GM18868 (cell line): ENCODE results near the gene POTEI.
"Not testable (repeated sequence)": the region's sequence is repeated elsewhere in the genome, so short reads cannot be mapped to it uniquely, and the experiment has no call there.

Experiments used
- ATAC-seq: cut with Tn5 transposase; IDR thresholded peaks from one replicate; pipeline ENCODE4 v1.9.1; 2021; ENCODE audit warnings: mild to moderate bottlenecking, moderate library complexity; ENCODE audit not compliant: unreplicated experiment

Gene POTEI

DNA sequence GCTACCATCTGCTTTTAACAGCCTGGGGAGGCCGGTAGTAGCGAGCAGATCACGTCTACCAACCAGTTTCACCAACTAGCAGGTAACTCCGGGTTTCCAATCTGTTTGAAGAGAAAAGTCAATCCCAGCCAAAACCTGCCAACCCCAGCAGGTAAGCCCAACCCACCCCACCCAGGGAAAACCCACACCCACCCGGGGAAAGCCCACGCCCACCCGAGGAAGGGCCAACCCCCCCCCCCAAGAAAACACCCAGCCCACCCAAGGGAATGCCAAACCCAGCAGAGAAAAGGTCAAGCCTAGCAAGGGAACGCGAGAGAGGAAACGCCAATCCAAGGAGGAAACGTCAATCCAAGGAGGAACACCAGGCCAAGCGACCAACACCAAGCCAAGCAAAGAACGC, at the start of gene POTEI:
Gene POTEI (minus strand): TSS at position 101 of the 400 bp plus-strand sequence. CDS start 93 bp downstream, at position 8.
- not testable (repeated sequence) for ATAC-seq

DNA sequence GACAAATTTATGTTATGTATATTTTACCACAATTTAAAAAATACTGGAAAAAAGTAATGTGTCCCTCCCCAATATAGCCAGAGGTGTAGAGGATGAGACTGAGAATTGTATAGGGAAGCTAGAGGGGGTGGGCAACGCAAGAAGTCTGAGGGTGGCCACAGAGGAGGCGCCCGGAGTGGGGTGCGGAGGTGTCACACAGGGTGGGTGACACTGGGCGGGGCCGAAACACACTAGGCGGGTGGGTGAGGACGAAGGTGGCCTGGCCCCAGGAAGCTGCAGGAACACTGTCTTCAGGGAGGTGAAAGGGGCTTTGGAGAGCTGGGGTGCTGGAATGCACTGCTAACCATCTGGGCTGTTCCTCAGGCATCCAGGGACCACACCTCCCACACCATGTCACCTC, 47.3 kb upstream of the POTEI start:
- ATAC-seq = not testable (repeated sequence)

GRCh38 chr2:130554178-130554577, 45.0 kb upstream of the POTEI start:
- not testable (repeated sequence) for ATAC-seq

DNA sequence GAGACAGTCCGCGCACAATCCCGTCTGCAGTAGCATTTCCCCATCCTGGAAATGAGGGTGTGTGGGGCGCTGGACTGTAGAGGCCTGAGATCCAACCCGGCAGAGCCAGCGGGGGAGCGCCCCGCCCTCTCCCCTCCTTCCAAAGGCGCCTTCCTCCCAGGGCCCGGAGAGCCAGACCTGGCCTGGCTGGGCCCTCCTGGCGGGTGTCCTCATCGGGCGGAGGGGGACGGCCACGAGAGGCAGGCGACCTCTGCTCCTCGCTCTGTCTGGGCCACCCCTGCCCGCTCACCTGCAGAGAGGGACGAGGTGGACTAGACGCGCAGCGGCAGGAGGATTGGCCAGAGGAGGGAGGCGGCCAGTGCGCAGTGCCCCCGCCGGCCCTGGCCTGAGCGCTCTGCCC, 40.3 kb upstream of the POTEI start:
- ATAC-seq = not testable (repeated sequence)

DNA sequence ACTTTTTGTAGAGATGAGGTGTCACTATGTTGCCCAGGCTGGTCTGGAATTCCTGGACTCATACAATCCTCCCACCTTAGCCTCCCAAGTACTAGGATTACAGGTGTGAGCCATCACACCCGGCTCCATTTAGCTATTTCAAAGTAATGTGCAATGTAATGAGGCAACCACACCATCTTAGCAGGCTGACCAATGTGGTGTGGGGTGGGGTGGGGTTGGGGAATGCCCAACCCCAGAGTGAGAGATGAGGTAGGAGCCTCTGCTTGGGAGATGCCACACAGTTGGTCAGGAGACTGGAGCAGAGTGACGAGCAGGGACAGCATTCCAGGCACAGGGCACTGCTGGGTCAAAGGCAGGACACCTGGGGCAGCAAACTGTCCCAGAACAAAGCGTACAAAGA, 39.3 kb upstream of the POTEI start:
- not testable (repeated sequence) for ATAC-seq

DNA sequence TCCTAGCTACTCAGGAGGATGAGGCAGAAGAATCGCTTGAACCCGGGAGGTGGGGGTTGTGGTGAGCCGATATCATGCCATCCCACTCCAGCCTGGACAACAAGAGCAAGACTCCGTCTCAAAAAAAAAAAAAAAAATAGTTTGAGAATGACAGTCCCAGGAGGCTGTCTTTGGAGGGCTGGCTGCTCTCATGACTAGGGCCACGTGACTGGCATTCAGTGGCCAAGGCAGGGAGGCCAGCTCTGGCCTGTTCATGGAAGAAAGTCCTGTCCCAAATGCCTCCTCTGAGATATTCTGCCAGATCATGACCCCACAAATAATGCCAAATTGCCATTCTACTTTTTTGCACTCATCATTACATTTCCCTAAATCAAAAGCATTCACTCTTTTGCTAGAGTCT, 35.9 kb upstream of the POTEI start:
- ATAC-seq = not testable (repeated sequence)

GRCh38 chr2:130543785-130544528, 34.8 kb upstream of the POTEI start:
- not testable (repeated sequence) for ATAC-seq

DNA sequence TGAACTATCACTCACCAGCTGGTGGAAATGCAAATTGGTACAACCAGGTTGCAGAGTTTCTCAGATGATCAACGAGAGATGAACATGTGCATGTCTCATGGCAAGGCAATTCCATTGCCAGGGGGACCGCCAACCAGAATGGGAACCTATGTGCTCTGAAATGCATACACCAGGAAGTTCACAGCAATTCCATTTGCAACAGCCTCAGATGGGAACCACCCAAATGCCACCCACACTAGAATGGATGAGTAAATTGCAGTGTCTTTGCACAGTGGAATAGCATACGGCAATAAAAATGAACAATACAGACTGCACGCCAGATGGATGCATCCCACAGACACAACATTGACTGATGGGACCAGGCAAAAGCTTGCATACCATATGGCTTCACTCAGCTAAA, 33.7 kb upstream of the POTEI start:
- not testable (repeated sequence) for ATAC-seq

DNA sequence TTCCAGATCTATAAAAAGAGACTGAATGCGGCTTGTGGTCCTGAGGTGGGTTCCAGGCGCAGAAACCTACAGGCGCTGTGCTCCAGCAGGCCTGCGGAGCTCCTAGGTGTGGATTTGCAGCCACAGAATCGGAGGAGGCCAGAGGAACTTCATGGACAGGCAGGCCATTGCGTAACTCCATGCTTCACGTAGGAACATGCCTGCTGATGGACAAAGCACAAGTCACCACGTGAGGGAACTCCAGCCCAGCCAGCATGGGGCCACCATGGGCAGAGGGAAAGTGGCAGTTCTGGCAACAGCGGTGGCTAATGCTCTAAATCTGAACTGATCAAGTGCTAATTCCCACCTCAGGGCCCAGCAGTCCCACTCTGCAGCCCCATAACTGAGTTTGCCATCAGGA, 29.1 kb upstream of the POTEI start:
- ATAC-seq = not testable (repeated sequence)

DNA sequence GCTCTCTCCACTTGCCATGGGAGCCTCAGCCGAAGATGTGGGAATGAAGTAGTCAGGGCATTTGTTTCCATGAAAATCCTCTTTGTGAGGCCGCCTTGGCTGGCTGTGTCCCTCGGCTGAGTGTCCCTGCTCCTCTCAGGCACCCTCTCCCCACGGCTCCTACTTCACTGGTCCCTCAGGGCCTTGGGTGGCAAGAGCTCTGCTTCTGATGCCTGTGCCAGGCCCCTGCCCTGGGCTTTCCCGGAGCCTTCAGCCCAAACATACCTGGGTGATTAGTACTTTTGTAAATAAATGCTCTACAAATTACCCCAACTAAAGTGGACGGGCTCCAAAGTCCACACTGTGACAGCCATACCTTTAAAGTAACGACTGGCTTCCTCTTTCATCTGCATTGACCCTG, 27.5 kb upstream of the POTEI start:
- ATAC-seq = not testable (repeated sequence)

DNA sequence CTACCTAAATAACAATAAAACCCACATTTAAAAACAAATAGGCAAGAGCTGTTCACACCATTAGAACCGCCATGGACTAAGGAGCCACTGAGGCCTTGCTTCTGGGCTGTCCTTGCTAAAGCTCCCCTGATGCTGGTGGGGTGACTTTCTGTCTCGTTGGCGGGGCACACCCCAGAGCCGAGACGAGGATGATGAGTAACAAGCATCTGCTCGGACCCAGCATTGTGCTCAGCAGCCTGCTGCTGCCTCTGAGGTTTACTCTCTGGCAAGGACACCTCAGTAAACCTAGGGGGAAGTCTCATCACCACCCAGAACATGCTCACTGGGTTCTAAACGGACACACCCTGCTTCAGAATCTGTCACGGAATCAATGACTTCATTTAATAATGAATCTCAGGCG, 22.5 kb upstream of the POTEI start:
- ATAC-seq = peak; percentile 22

DNA sequence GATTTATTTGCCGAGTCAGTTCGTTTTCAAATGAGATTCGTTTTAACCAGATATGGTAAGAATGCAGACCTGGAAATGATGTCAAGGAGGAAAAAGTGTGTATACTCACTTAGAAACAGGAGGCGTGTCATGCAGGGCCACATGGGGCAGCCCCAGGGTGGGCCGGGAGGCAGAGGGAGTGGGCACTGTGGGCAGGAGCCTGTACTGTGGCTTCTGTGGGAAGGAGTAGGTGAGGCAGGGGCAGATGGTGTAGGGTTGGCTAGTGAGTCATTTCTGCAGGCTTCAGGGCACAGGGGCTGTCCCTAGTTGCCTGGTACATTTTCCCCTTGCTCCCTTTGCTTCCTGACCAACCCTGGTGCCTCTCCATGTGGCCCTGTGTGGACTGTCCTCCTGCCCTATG, 22.1 kb upstream of the POTEI start:
- ATAC-seq = peak; percentile 97

DNA sequence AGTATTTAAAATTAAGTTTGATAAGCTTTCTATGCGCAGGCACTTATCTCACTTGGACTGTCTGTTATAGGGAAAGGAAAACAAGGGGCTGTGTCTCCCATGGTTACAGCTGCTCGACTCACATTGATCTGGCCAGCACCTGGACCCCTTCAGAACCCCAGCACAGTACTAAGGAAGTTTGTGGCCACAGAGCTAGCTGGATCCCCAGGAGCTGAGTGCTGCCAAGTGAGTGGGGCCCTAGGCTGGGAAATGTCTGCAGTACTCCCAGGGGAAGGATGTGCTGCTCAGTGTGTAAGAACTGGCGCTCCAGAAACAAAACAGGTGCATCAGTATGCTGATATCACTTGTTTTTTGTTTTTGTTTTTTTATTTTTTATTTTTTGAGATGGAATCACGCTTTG, 21.1 kb upstream of the POTEI start:
- not testable (repeated sequence) for ATAC-seq

DNA sequence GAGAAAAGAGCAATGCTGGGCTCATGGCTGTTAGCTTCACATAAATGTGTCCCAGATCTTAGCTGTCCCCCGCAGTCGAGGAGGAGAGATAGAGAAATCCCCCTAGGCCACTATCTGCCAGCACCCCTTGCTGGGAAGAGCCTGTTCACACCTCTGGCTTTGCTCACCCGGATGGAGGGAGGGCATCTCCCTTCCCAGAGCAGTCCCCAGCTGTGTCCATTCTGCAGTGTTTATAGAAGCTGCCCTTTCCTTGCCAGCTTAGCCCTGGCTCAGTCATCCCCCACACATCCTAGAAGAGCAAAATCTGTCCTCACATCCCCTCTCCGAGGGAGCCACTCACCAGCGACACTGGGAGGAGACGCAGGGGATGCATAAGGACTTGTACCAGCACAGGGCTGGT, 20.4 kb upstream of the POTEI start:
- not testable (repeated sequence) for ATAC-seq

- not testable (repeated sequence) for ATAC-seq
These were observed 18.3 kb upstream of the POTEI start for GRCh38 chr2:130527365-130527967.

- not testable (repeated sequence) for ATAC-seq
These were observed 13.3 kb upstream of the POTEI start for GRCh38 chr2:130522390-130522789.

GRCh38 chr2:130520992-130521391, 11.9 kb upstream of the POTEI start, which contains the start of gene CFC1B:
Gene CFC1B, plus strand, starts transcription at chr2:130521222. Its CDS starts 263 bp downstream, at chr2:130521485.
- ATAC-seq = not testable (repeated sequence)

- not testable (repeated sequence) for ATAC-seq
These were observed 9.5 kb upstream of the POTEI start for GRCh38 chr2:130518516-130519106.

GRCh38 chr2:130511747-130512451, 2.8 kb upstream of the POTEI start:
- not testable (repeated sequence) for ATAC-seq

- ATAC-seq = not testable (repeated sequence)
These were observed 1.9 kb upstream of the POTEI start for GRCh38 chr2:130510807-130511746.
